Breast epithelium (tissue), 3 donors: Measurements from ENCODE around the gene AXL.

Source experiments
- POLR2A ChIP-seq: fragments of 450-650 bp; IDR thresholded peaks from one replicate; pipeline ENCODE4 v1.6.1; 2016; ENCODE audit warnings: antibody characterized with exemption, mild to moderate bottlenecking, moderate library complexity
- TF ChIP-seq, protein P1 (sequence below), 3 donors: fragments of 450-650 bp; IDR thresholded peaks; one replicate each; pipeline ENCODE4 v1.5.1; 2016 to 2017; ENCODE audit warnings: antibody characterized with exemption in 3 of 3, mild to moderate bottlenecking in 3 of 3, moderate library complexity in 3 of 3

- TF ChIP-seq, protein P1, sequence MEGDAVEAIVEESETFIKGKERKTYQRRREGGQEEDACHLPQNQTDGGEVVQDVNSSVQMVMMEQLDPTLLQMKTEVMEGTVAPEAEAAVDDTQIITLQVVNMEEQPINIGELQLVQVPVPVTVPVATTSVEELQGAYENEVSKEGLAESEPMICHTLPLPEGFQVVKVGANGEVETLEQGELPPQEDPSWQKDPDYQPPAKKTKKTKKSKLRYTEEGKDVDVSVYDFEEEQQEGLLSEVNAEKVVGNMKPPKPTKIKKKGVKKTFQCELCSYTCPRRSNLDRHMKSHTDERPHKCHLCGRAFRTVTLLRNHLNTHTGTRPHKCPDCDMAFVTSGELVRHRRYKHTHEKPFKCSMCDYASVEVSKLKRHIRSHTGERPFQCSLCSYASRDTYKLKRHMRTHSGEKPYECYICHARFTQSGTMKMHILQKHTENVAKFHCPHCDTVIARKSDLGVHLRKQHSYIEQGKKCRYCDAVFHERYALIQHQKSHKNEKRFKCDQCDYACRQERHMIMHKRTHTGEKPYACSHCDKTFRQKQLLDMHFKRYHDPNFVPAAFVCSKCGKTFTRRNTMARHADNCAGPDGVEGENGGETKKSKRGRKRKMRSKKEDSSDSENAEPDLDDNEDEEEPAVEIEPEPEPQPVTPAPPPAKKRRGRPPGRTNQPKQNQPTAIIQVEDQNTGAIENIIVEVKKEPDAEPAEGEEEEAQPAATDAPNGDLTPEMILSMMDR (IDR thresholded peaks at IDR 0.05): no peak
- TF ChIP-seq POLR2A: no peak
Observed at GRCh38 chr19:41303954-41304353, 84.9 kb downstream of the AXL start.
